Uterus (tissue), 4 donors: ENCODE measurements around the gene LUZP2. TPM values are rescaled to one million over a fixed set of nuclear protein-coding genes. Genes with fewer than 3 reads are reported as not detected.

Experiments used
- DNase-seq, 2 donors: peaks; one replicate each; pipeline ENCODE4 v3.0.0-alpha.2; 2019 to 2020
- H3K27ac ChIP-seq, 2 donors: fragments of 200-600 bp; sonication (generic); 1 replicate in 1 of 2; 2 replicates in 1 of 2; pipeline ENCODE4 v1.5.1; 2016 to 2018
- H3K27me3 ChIP-seq, 2 donors: fragments of 200-600 bp; sonication (generic); one replicate each; pipeline ENCODE4 v1.5.1; 2018 to 2019; ENCODE audit warnings: control low read depth in 1 of 2
- H3K36me3 ChIP-seq, 2 donors: fragments of 200-600 bp; sonication (generic); one replicate each; pipeline ENCODE4 v1.5.1; 2019; ENCODE audit warnings: control low read depth in 1 of 2
- H3K4me1 ChIP-seq, 2 donors: fragments of 200-600 bp; sonication (generic); one replicate each; pipeline ENCODE4 v1.5.1; 2018 to 2019; ENCODE audit warnings: control low read depth in 1 of 2
- H3K4me3 ChIP-seq, 2 donors: fragments of 200-600 bp; sonication (generic); 1 replicate in 1 of 2; 2 replicates in 1 of 2; pipeline ENCODE4 v1.5.1; 2018 to 2019; ENCODE audit warnings: mild to moderate bottlenecking in 1 of 2
- H3K9me3 ChIP-seq, 2 donors: fragments of 200-600 bp; sonication (generic); one replicate each; pipeline ENCODE4 v1.5.1; 2019; ENCODE audit warnings: control low read depth in 1 of 2
- POLR2A ChIP-seq, 2 donors: fragments of 450-650 bp; IDR thresholded peaks; one replicate each; pipeline ENCODE4 v1.6.1; 2016; ENCODE audit warnings: antibody characterized with exemption in 2 of 2, mild to moderate bottlenecking in 1 of 2, moderate library complexity in 1 of 2
- intact Hi-C: fragments of 100-400 bp; cut with DNase I; formaldehyde crosslinking; loops from one replicate; pipeline ENCODE4 v1.15.1; 2023; ENCODE audit warnings: low total_unique reads
- total RNA-seq, 4 donors: library from RNA; depleted of rRNA in 3 of 4; stranded (reverse); fragments of >200 nt in 3 of 4; gene quantifications; one replicate each; pipeline versions ENCODE4 v1.1.0 to v1.2.4, GENCODE V29; 2014 to 2023
- TF ChIP-seq, protein P1 (sequence below), 4 experiments: fragments of 200-600 bp in 2 of 4; fragments of 450-650 bp in 2 of 4; sonication (generic) in 2 of 4; IDR thresholded peaks; one replicate each; pipeline ENCODE4 v1.5.1; 2016 to 2019; ENCODE audit warnings: antibody characterized with exemption in 4 of 4, mild to moderate bottlenecking in 2 of 4, moderate library complexity in 1 of 4
- donor health status: DM: yes; HTN: yes; CAD: no.

The LUZP2 gene
- total RNA-seq, 4 donors from 2014 or later: 0.24 to 13.8 TPM; not detected in 2

DNA sequence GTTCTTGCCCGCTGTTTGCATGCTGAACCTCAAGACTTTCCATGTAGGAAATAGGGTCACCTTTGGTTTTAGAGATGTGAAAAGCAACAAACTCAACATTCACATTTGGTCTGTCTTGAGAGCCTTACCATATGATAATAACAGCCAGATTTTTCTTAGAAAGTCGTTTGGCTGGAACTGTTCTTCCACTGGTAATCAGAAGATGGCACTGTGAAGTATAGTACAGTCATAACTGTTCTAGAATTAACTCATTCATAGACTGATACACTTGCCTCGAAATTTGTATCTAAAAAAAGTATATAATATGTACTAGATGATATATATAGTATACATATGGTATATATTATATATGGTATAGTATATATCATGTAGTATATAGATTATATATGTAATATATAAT, 12.3 kb downstream of the LUZP2 start:
- H3K9me3 ChIP-seq: no peaks in the 10 kb centered on the region
- no peaks in the 10 kb centered on the region for H3K4me1 ChIP-seq
- no peaks in the 10 kb centered on the region for H3K36me3 ChIP-seq
- no peak overlapping the region for H3K4me3 ChIP-seq
- intact Hi-C loops: no loop called here
- TF ChIP-seq POLR2A (IDR thresholded peaks at IDR 0.05): no peak
- TF ChIP-seq, protein P1, sequence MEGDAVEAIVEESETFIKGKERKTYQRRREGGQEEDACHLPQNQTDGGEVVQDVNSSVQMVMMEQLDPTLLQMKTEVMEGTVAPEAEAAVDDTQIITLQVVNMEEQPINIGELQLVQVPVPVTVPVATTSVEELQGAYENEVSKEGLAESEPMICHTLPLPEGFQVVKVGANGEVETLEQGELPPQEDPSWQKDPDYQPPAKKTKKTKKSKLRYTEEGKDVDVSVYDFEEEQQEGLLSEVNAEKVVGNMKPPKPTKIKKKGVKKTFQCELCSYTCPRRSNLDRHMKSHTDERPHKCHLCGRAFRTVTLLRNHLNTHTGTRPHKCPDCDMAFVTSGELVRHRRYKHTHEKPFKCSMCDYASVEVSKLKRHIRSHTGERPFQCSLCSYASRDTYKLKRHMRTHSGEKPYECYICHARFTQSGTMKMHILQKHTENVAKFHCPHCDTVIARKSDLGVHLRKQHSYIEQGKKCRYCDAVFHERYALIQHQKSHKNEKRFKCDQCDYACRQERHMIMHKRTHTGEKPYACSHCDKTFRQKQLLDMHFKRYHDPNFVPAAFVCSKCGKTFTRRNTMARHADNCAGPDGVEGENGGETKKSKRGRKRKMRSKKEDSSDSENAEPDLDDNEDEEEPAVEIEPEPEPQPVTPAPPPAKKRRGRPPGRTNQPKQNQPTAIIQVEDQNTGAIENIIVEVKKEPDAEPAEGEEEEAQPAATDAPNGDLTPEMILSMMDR (IDR thresholded peaks at IDR 0.05): no peak
- no peaks in the 10 kb centered on the region for H3K27me3 ChIP-seq
- no peak overlapping the region for H3K27ac ChIP-seq
- DNase-seq: no peak

DNA sequence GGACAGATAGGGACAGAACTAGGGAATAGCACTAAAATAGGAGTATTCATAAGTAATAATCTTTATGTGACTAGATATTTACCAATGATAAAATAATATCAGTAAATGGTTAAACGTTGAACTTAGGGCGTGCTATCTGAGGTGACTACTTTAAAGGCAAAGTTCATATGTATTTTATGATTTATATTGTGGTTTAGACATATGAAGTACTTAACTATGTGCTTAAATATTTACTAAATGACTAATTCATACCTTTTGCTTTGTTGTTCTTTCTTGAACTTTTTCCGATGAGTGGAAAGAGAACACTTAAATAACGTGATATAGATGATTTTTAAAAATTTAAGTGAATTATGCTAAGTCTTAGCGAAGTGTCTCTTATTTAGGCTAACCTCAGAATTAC, 14.7 kb downstream of the LUZP2 start:
- H3K9me3 ChIP-seq: no peaks in the 10 kb centered on the region
- H3K36me3 ChIP-seq: no peaks in the 10 kb centered on the region
- TF ChIP-seq, protein P1 (IDR thresholded peaks at IDR 0.05): no peak
- TF ChIP-seq POLR2A (IDR thresholded peaks at IDR 0.05): no peak
- intact Hi-C loops: no loop called here
- H3K4me1 ChIP-seq: no peaks in the 10 kb centered on the region
- no peak for DNase-seq
- no peaks in the 10 kb centered on the region for H3K27me3 ChIP-seq
- no peak overlapping the region for H3K27ac ChIP-seq
- H3K4me3 ChIP-seq: no peak overlapping the region

GRCh38 chr11:24513479-24514218, 16.8 kb downstream of the LUZP2 start:
- DNase-seq: no peak
- no peak overlapping the region for H3K27ac ChIP-seq
- TF ChIP-seq, protein P1 (IDR thresholded peaks at IDR 0.05): no peak
- TF ChIP-seq POLR2A (IDR thresholded peaks at IDR 0.05): no peak
- no peaks in the 10 kb centered on the region for H3K36me3 ChIP-seq
- H3K4me3 ChIP-seq: no peak overlapping the region
- H3K4me1 ChIP-seq: no peaks in the 10 kb centered on the region
- no peaks in the 10 kb centered on the region for H3K9me3 ChIP-seq
- intact Hi-C loops: no loop called here
- no peaks in the 10 kb centered on the region for H3K27me3 ChIP-seq

- Histone ChIP-seq H3K9me3 (no peaks in the 10 kb centered on the region), H3K4me3 (no peak overlapping the region), H3K4me1 (no peaks in the 10 kb centered on the region), H3K36me3 (no peaks in the 10 kb centered on the region), H3K27ac (no peak overlapping the region), H3K27me3 (no peaks in the 10 kb centered on the region)
- DNase-seq: no peak
- TF ChIP-seq, protein P1 (IDR thresholded peaks at IDR 0.05): no peak
- no peak for TF ChIP-seq POLR2A (IDR thresholded peaks at IDR 0.05)
- intact Hi-C loops: no loop called here
Measured at GRCh38 chr11:24514219-24514594, 17.4 kb downstream of the LUZP2 start.

DNA sequence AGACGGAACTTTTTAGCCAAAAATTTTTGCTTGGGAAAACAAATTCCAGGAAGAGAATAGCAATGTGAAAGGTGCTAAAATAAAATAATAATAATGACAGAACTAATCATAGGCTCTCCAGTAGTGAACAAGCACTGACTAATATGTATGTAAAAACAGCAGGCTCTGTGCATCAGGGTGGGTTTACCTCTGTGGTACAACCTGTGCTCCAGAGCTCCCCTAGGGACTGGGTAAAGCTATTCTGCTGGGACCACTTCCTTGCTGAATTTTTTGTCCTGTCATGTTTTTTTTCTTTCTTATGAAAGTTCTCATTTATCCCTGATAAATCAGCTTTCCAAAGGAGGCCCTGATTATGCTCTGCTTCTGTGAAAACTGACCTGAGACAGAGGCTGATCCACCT, 18.8 kb downstream of the LUZP2 start:
- no peak for DNase-seq
- Histone ChIP-seq H3K4me1 (no peaks in the 10 kb centered on the region), H3K4me3 (no peak overlapping the region), H3K36me3 (no peaks in the 10 kb centered on the region), H3K27me3 (no peaks in the 10 kb centered on the region), H3K9me3 (no peaks in the 10 kb centered on the region), H3K27ac (no peak overlapping the region)
- intact Hi-C loops: no loop called here
- no peak for TF ChIP-seq POLR2A (IDR thresholded peaks at IDR 0.05)
- TF ChIP-seq, protein P1 (IDR thresholded peaks at IDR 0.05): no peak
